ENCODE data around the gene MAGEA9. TPM values are rescaled to one million over a fixed set of nuclear protein-coding genes. Genes with fewer than 3 reads are reported as not detected.
"Not testable (repeated sequence)": the region's sequence is repeated elsewhere in the genome, so short reads cannot be mapped to it uniquely, and the experiment has no call there.

Gene MAGEA9
- total and polyA plus RNA-seq, 2 donors (not counting 1 experiment from before 2014, with no cell fraction given), result not detected

DNA sequence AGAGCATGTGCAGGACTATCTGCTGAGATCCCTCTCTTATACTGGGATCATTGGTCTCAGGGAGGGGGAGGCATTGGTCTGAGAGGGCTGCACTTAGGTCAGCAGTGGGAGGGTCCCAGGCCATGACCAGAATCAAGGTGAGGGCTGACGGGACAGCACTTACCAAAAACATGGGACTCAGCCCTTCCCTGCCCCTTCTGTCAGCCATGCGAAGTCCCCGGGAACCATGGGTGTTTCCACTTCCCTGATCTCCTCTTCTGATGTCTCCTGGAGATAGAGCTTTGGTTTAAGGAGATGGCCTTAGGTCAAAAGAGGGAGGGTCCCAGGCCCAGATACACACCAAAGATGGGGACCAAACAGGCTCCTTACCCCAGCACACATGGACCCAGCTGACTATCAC lies 20.8 kb upstream of the MAGEA9 start:
- Histone ChIP-seq H3K4me3 (replicated peaks in 1 of 4; ENCODE audit: control extremely low read depth in 1 of 4, insufficient read depth in 1 of 4, low read depth in 3 of 4, low read length in 4 of 4) (no peak overlapping the region), H3K4me2 (ENCODE audit: extremely low read depth, insufficient read depth, low read length) (no peak overlapping the region), H4K20me1 (ENCODE audit: control insufficient read depth, extremely low read depth, insufficient read depth, low read length) (no peaks in the 10 kb centered on the region), H3K36me3 (ENCODE audit: control insufficient read depth, insufficient read depth, low read length) (no peaks in the 10 kb centered on the region), H3K27me3 (ENCODE audit: control insufficient read depth, insufficient read depth, low read length) (no peaks in the 10 kb centered on the region), H3K27ac (ENCODE audit: insufficient read depth, low read length) (no peak overlapping the region), H2AFZ (ENCODE audit: low read length) (no peak overlapping the region), H3K9ac (ENCODE audit: insufficient read depth, low read length) (no peak overlapping the region), H3K79me2 (ENCODE audit: control insufficient read depth, insufficient read depth, low read length) (no peaks in the 10 kb centered on the region), H3K4me1 (ENCODE audit: control insufficient read depth, extremely low read depth, insufficient read depth, low read length) (no peaks in the 10 kb centered on the region), H3K9me3 (ENCODE audit: control insufficient read depth, insufficient read depth, low read depth, low read length) (no peaks in the 10 kb centered on the region)
- TF ChIP-seq EZH2 (IDR thresholded peaks at IDR 0.05; ENCODE audit: low read length, missing control alignments), result no peak
- TF ChIP-seq, protein P1, sequence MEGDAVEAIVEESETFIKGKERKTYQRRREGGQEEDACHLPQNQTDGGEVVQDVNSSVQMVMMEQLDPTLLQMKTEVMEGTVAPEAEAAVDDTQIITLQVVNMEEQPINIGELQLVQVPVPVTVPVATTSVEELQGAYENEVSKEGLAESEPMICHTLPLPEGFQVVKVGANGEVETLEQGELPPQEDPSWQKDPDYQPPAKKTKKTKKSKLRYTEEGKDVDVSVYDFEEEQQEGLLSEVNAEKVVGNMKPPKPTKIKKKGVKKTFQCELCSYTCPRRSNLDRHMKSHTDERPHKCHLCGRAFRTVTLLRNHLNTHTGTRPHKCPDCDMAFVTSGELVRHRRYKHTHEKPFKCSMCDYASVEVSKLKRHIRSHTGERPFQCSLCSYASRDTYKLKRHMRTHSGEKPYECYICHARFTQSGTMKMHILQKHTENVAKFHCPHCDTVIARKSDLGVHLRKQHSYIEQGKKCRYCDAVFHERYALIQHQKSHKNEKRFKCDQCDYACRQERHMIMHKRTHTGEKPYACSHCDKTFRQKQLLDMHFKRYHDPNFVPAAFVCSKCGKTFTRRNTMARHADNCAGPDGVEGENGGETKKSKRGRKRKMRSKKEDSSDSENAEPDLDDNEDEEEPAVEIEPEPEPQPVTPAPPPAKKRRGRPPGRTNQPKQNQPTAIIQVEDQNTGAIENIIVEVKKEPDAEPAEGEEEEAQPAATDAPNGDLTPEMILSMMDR (conservative IDR thresholded peaks at IDR 0.05 in 1 of 2, IDR thresholded peaks at IDR 0.05 in 1 of 2; ENCODE audit: low read depth in 1 of 2, low read length in 2 of 2), result no peak
- no peak for DNase-seq (ENCODE audit: low read depth in 2 of 2)

DNA sequence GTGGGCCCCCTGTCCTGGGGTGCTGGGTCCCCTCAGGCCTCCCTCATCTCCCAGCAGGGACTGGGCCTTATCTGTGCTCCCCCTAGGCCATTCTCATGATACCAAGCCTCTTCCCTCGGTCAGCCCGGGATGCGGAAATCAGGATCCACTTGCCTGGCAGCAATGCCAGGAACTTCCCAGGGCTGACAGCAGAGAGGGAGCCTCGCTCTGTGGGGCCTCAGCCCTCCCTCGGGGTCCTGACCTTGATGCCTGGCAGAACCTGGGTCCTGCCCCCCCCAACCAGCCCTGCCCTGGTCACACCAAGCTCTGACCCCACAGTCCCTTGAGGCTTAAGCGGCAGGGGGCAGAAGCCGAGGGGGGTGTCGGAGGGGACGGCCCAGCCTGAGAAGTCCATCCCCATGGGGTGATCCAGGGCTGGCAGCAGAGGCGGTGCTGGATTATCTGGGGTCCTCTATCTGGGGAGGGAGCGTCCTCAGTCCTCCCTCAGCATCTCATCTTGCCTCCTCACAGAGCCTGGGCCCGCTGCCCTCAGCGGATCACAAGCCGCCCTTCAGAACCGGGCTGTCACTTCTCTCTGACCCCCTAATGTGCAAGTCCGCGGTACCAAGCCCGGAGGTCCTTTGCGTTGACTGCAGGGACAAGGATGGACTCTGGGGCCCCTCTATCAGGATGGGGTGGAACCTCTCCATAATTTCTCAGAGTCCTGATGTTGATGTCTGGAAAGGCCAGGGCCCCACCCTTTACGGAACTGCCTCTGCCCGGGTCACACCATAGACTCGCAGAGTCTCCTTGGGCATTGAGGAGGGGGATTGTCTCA lies 19.7 kb upstream of the MAGEA9 start:
- H3K79me2 ChIP-seq (ENCODE audit: control insufficient read depth, insufficient read depth, low read length); H3K9ac ChIP-seq (ENCODE audit: insufficient read depth, low read length); H2AFZ ChIP-seq (ENCODE audit: low read length); DNase-seq (ENCODE audit: low read depth in 2 of 2); H3K27me3 ChIP-seq (ENCODE audit: control insufficient read depth, insufficient read depth, low read length); H3K9me3 ChIP-seq (ENCODE audit: control insufficient read depth, insufficient read depth, low read depth, low read length); H4K20me1 ChIP-seq (ENCODE audit: control insufficient read depth, extremely low read depth, insufficient read depth, low read length); H3K4me1 ChIP-seq (ENCODE audit: control insufficient read depth, extremely low read depth, insufficient read depth, low read length); H3K4me3 ChIP-seq (replicated peaks in 1 of 4; ENCODE audit: control extremely low read depth in 1 of 4, insufficient read depth in 1 of 4, low read depth in 3 of 4, low read length in 4 of 4); H3K4me2 ChIP-seq (ENCODE audit: extremely low read depth, insufficient read depth, low read length); H3K27ac ChIP-seq (ENCODE audit: insufficient read depth, low read length); H3K36me3 ChIP-seq (ENCODE audit: control insufficient read depth, insufficient read depth, low read length): not testable (repeated sequence)

DNA sequence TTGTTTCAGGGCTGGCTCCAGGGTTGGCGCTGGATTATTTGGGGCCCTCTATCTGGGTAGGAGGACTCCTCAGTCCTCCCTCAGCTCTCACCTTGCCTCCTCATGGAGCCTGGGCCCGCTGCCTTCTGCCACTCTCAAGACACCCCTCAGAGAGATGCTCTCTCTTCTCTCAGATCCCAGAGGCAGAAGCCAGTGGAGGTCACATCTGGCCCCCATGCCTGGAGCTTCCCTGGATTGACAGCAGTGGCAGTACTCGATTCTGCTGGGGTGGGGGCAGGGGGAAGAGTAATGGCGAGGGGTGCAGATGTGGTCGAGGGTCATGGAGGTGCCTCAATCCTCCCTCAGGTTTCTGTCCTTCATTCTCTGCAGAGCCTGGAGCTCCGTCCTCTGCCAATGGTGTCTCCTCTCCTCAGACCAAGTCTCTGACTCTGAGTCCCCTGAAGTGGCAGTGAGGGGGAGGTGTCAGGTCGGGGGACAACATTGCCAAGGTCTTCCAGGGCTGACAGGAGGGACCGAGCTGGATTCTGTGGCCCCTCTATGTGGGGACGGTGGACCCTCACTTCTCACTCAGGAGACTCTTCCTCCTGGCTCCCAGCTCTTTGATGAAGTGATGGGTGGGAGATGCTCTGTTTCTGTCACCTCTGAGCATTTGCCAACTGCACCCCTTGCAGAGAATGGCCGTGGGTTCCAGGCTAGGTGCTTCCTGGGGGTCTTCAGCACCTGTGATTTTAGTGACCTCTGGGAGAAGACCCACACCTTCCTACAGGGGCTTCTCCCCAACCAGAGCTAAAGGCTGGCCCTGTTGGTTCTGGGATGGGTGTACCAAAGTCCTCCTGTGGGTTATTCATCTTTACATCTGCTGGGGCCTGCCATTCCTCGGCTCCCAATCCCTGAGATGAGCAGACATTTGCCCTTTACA lies 18.8 kb upstream of the MAGEA9 start:
- H2AFZ ChIP-seq (ENCODE audit: low read length), result no peak overlapping the region
- H3K79me2 ChIP-seq (ENCODE audit: control insufficient read depth, insufficient read depth, low read length), result no peaks in the 10 kb centered on the region
- no peak overlapping the region for H3K4me2 ChIP-seq (ENCODE audit: extremely low read depth, insufficient read depth, low read length)
- H4K20me1 ChIP-seq (ENCODE audit: control insufficient read depth, extremely low read depth, insufficient read depth, low read length), result no peaks in the 10 kb centered on the region
- H3K27me3 ChIP-seq (ENCODE audit: control insufficient read depth, insufficient read depth, low read length), result no peaks in the 10 kb centered on the region
- H3K36me3 ChIP-seq (ENCODE audit: control insufficient read depth, insufficient read depth, low read length), result no peaks in the 10 kb centered on the region
- H3K27ac ChIP-seq (ENCODE audit: insufficient read depth, low read length), result no peak overlapping the region
- TF ChIP-seq, protein P1 (conservative IDR thresholded peaks at IDR 0.05 in 1 of 2, IDR thresholded peaks at IDR 0.05 in 1 of 2; ENCODE audit: low read depth in 1 of 2, low read length in 2 of 2), result no peak
- TF ChIP-seq EZH2 (IDR thresholded peaks at IDR 0.05; ENCODE audit: low read length, missing control alignments), result no peak
- no peaks in the 10 kb centered on the region for H3K9me3 ChIP-seq (ENCODE audit: control insufficient read depth, insufficient read depth, low read depth, low read length)
- no peak for DNase-seq (ENCODE audit: low read depth in 2 of 2)
- H3K4me3 ChIP-seq (replicated peaks in 1 of 4; ENCODE audit: control extremely low read depth in 1 of 4, insufficient read depth in 1 of 4, low read depth in 3 of 4, low read length in 4 of 4), result no peak overlapping the region
- H3K4me1 ChIP-seq (ENCODE audit: control insufficient read depth, extremely low read depth, insufficient read depth, low read length), result no peaks in the 10 kb centered on the region
- H3K9ac ChIP-seq (ENCODE audit: insufficient read depth, low read length), result no peak overlapping the region

DNA sequence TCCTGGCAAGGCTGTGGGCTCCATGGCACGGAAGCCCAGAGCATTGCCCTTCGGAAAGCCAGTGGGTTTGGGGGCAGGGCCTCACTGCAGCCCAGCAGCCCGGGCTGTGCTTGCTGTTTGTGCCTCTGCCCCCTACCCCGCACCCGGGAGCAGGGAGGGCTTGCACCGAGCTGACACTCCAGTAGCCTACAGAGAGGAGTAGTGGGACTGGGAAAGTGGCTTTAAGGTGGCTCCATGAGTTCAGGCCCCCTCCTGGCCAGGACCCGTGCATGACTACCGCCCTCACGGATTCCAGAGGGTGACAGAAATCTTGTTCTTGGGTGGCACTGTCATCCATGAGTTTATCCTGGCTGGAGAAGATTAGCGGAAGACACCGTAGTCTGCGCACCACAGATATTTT lies 11.4 kb upstream of the MAGEA9 start:
- not testable (repeated sequence) for H3K9ac ChIP-seq (ENCODE audit: insufficient read depth, low read length); H2AFZ ChIP-seq (ENCODE audit: low read length); H3K4me1 ChIP-seq (ENCODE audit: control insufficient read depth, extremely low read depth, insufficient read depth, low read length); H3K27ac ChIP-seq (ENCODE audit: insufficient read depth, low read length); H4K20me1 ChIP-seq (ENCODE audit: control insufficient read depth, extremely low read depth, insufficient read depth, low read length); H3K4me3 ChIP-seq (replicated peaks in 1 of 4; ENCODE audit: control extremely low read depth in 1 of 4, insufficient read depth in 1 of 4, low read depth in 3 of 4, low read length in 4 of 4); DNase-seq (ENCODE audit: low read depth in 2 of 2); H3K4me2 ChIP-seq (ENCODE audit: extremely low read depth, insufficient read depth, low read length); H3K79me2 ChIP-seq (ENCODE audit: control insufficient read depth, insufficient read depth, low read length); H3K36me3 ChIP-seq (ENCODE audit: control insufficient read depth, insufficient read depth, low read length); H3K27me3 ChIP-seq (ENCODE audit: control insufficient read depth, insufficient read depth, low read length); H3K9me3 ChIP-seq (ENCODE audit: control insufficient read depth, insufficient read depth, low read depth, low read length)

DNA sequence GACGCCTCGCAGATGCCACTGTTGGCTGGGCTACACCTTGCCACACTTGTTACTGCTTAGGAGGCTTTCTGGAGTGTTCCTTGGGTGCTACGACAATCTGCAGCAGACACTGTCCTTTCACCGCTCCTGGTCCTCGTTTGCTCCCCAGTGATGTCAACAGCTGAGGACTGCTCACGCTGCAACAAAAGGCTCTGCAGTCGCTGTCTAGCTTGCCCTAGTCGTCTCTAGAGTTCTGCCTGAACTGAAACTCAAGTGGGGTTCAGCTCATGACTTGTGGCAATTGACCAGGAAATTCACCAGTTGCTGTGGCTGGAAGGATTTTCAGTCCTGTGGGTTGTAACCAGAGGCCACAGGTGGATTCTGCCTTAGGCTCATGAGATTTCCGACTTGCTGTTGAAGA lies 8.7 kb upstream of the MAGEA9 start:
- not testable (repeated sequence) for H3K4me2 ChIP-seq (ENCODE audit: extremely low read depth, insufficient read depth, low read length); H3K36me3 ChIP-seq (ENCODE audit: control insufficient read depth, insufficient read depth, low read length); DNase-seq (ENCODE audit: low read depth in 2 of 2); H3K4me3 ChIP-seq (replicated peaks in 1 of 4; ENCODE audit: control extremely low read depth in 1 of 4, insufficient read depth in 1 of 4, low read depth in 3 of 4, low read length in 4 of 4); H3K4me1 ChIP-seq (ENCODE audit: control insufficient read depth, extremely low read depth, insufficient read depth, low read length); H3K9ac ChIP-seq (ENCODE audit: insufficient read depth, low read length); H4K20me1 ChIP-seq (ENCODE audit: control insufficient read depth, extremely low read depth, insufficient read depth, low read length); H2AFZ ChIP-seq (ENCODE audit: low read length); H3K79me2 ChIP-seq (ENCODE audit: control insufficient read depth, insufficient read depth, low read length); H3K27ac ChIP-seq (ENCODE audit: insufficient read depth, low read length); H3K9me3 ChIP-seq (ENCODE audit: control insufficient read depth, insufficient read depth, low read depth, low read length); H3K27me3 ChIP-seq (ENCODE audit: control insufficient read depth, insufficient read depth, low read length)

All from fibroblast of lung (primary cell).